Transverse colon (tissue), 4 donors: ENCODE measurements around the gene NAT16. TPM values are rescaled to one million over a fixed set of nuclear protein-coding genes. Genes with fewer than 3 reads are reported as not detected.

Experiments used
- DNase-seq: peaks from one replicate; pipeline ENCODE4 v3.0.0-alpha.2; 2019
- H3K27ac ChIP-seq, 4 donors: fragments of 200-600 bp; sonication (generic); 2 replicates each; pipeline ENCODE4 v1.5.1; 2016 to 2018; ENCODE audit warnings: inconsistent platforms in 4 of 4
- H3K27me3 ChIP-seq: fragments of 200-600 bp; sonication (generic); 2 replicates; pipeline ENCODE4 v1.5.1; 2017; ENCODE audit warnings: inconsistent platforms
- H3K36me3 ChIP-seq, 4 donors: fragments of 200-600 bp; sonication (generic); 2 replicates each; pipeline ENCODE4 v1.5.1; 2017 to 2019; ENCODE audit warnings: inconsistent platforms in 4 of 4
- H3K4me1 ChIP-seq, 4 donors: fragments of 200-600 bp; sonication (generic); 2 replicates each; pipeline ENCODE4 v1.5.1; 2017 to 2020; ENCODE audit warnings: inconsistent platforms in 4 of 4
- H3K4me3 ChIP-seq, 4 donors: fragments of 200-600 bp; sonication (generic); 1 replicate in 1 of 4; 2 replicates in 3 of 4; pipeline versions ENCODE4 v1.5.1 to v1.6.1; 2017 to 2019; ENCODE audit warnings: inconsistent platforms in 4 of 4
- H3K9me3 ChIP-seq, 2 donors: fragments of 200-600 bp; sonication (generic); 2 replicates each; pipeline ENCODE4 v1.5.1; 2017 to 2019; ENCODE audit warnings: inconsistent platforms in 2 of 2
- EP300 ChIP-seq: sonication (generic); formaldehyde crosslinking; IDR thresholded peaks from one replicate; pipeline ENCODE4 v1.6.1; 2017; ENCODE audit warnings: antibody characterized with exemption, low read depth
- POLR2A ChIP-seq: fragments of 450-650 bp; IDR thresholded peaks from one replicate; pipeline ENCODE4 v1.6.1; 2016; ENCODE audit warnings: antibody characterized with exemption, mild to moderate bottlenecking, moderate library complexity
- POLR2AphosphoS5 ChIP-seq, 3 donors: sonication (generic); formaldehyde crosslinking; IDR thresholded peaks; one replicate each; pipeline ENCODE4 v1.6.1; 2016; ENCODE audit warnings: antibody characterized with exemption in 3 of 3
- WGBS, 2 donors: methylation state at CpG; one replicate each; pipeline ENCODE4 v1.1.5; 2018; ENCODE audit warnings: low coverage in 1 of 2; 5-methylcytosine and 5-hydroxymethylcytosine counted together
- in situ Hi-C, 4 donors: fragments of 200-750 bp; cut with MboI; loops; one replicate each; pipeline versions ENCODE4 v1.15.0 to v1.15.1; 2017; ENCODE audit warnings: low sequenced_read_pairs in 3 of 4, low pct_ligation_motif_present in 1 of 4, low pct_unique_long_range_greater_than_20kb in 1 of 4
- intact Hi-C: fragments of 100-400 bp; cut with DNase I; formaldehyde crosslinking; loops from one replicate; pipeline ENCODE4 v1.15.1; 2023; ENCODE audit warnings: low total_unique reads
- total RNA-seq, 4 donors: library from RNA; depleted of rRNA; stranded (reverse); fragments of >200 nt; gene quantifications; one replicate each; pipeline ENCODE4 v1.1.0, GENCODE V29; 2016
- TF ChIP-seq, protein P1 (sequence below), 5 experiments: fragments of 200-600 bp in 3 of 5; fragments of 450-650 bp in 2 of 5; sonication (generic) in 3 of 5; IDR thresholded peaks; 1 replicate in 2 of 5; 2 replicates in 3 of 5; pipeline ENCODE4 v1.5.1; 2016 to 2017; ENCODE audit warnings: antibody characterized with exemption in 5 of 5, inconsistent platforms in 3 of 5, mild to moderate bottlenecking in 2 of 5, moderate library complexity in 1 of 5

The NAT16 gene
- total RNA-seq, 4 donors from 2014 or later: not detected

DNA sequence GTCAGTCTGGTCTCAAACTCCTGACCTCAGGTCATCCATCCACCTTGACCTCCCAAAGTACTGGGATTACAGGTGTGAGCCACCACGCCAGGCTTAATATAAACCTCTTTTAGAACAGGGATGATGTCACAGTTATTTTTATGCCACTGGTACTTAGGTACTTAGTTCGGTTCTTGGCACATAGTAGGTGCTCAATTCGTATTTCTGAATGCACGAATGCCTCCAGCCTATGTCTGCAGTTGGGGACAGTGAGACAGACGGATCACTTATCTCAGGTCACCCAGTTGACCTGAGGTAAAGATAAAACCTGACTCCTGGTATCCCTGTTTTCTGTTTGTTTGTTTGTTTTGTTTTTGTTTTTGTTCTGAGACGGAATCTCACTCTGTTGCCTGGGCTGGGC lies 6.1 kb upstream of the NAT16 start:
- TF ChIP-seq EP300: no peak
- TF ChIP-seq POLR2AphosphoS5 (IDR thresholded peaks at IDR 0.05): no peak
- TF ChIP-seq, protein P1, sequence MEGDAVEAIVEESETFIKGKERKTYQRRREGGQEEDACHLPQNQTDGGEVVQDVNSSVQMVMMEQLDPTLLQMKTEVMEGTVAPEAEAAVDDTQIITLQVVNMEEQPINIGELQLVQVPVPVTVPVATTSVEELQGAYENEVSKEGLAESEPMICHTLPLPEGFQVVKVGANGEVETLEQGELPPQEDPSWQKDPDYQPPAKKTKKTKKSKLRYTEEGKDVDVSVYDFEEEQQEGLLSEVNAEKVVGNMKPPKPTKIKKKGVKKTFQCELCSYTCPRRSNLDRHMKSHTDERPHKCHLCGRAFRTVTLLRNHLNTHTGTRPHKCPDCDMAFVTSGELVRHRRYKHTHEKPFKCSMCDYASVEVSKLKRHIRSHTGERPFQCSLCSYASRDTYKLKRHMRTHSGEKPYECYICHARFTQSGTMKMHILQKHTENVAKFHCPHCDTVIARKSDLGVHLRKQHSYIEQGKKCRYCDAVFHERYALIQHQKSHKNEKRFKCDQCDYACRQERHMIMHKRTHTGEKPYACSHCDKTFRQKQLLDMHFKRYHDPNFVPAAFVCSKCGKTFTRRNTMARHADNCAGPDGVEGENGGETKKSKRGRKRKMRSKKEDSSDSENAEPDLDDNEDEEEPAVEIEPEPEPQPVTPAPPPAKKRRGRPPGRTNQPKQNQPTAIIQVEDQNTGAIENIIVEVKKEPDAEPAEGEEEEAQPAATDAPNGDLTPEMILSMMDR (IDR thresholded peaks at IDR 0.05): no peak
- no peak for TF ChIP-seq POLR2A

DNA sequence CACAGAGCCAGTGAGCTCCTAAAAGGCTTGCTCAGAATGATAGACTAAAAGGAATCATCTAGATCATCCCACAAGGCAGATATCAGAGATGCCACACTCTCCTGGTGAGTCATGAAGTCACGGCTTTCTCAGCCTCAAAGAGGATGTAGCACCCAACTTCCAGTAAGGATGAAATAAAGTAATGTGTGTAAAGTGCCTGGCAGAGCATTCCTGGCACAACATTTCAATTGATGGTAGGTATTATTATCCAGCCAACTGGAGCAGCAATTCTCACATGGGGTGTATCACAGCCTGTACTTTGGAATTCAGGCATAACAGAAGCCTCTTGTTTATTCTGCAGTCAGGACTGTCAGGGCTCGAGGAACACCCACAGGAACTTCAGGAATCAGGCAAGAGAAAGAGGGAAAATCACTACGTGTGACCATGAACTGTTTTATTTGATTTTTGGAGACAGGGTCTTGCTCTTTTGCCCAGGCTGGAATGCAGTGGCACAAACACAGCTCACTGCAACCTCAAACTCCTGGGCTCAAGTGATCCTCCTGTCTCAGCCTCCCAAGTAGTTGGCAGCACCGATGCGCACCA lies 5.3 kb upstream of the NAT16 start:
- Histone ChIP-seq H3K4me3 (no peak overlapping the region), H3K27me3 (peaks cover 25% of the 10 kb centered on the region), H3K27ac (no peak overlapping the region), H3K4me1 (peaks cover under 1 to 6% (median 4%) of the 10 kb centered on the region in 4 donors), H3K9me3 (no peaks in the 10 kb centered on the region), H3K36me3 (no peaks in the 10 kb centered on the region)
- in situ Hi-C loops: no loop called here
- TF ChIP-seq, protein P1 (IDR thresholded peaks at IDR 0.05): no peak
- TF ChIP-seq POLR2AphosphoS5 (IDR thresholded peaks at IDR 0.05) (no peak), POLR2A (no peak), EP300 (no peak)
- intact Hi-C loops: no loop called here
- 42% methylated on average over 5 of the region's 5 CpGs; no CpG with 5 or more reads in 1 of the 2 donors for whole genome bisulfite sequencing, 2 donors
- DNase-seq: peak; percentile 15

More for the DNA sequence above, 6.1 kb upstream of the NAT16 start:
- in situ Hi-C loops (no loop called here), intact Hi-C loops (no loop called here)
- WGBS, 2 donors: 49 to 71% methylated on average over 4 to 6 of the region's 6 CpGs
- no peaks in the 10 kb centered on the region for H3K9me3 ChIP-seq
- H3K27ac ChIP-seq: no peak overlapping the region
- no peak overlapping the region for H3K4me3 ChIP-seq
- H3K36me3 ChIP-seq: no peaks in the 10 kb centered on the region
- peaks cover 0 to 6% (median 4%) of the 10 kb centered on the region in 4 donors for H3K4me1 ChIP-seq
- DNase-seq: no peak
- H3K27me3 ChIP-seq: peaks cover 17% of the 10 kb centered on the region

DNA sequence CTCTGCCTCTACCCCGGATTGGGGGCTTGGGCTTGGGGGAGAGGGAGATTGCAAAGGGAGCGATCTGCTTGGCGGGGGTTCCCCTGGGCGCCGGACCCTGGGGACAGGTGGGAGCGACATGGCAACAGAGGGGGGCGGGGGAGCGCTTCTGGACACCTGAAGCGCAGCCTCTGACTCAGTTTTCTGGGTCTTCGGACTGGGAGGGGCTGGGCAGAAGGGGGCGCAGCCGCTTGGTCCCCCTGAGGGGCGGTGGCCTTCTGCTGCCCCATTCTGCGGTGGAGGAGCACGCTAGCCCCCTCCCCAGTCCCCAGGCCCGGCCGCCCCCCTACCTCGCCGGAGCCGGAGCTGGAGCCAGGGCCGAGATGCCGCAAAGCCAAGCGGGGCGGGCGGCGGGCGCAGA lies 380 bp downstream of the NAT16 start:
- H3K36me3 ChIP-seq: no peaks in the 10 kb centered on the region
- peaks cover 5 to 17% (median 12%) of the 10 kb centered on the region in 4 donors for H3K4me1 ChIP-seq
- no peak for TF ChIP-seq POLR2A
- TF ChIP-seq, protein P1 (IDR thresholded peaks at IDR 0.05): no peak
- TF ChIP-seq EP300: no peak
- no peak for TF ChIP-seq POLR2AphosphoS5 (IDR thresholded peaks at IDR 0.05)
- H3K4me3 ChIP-seq: peak overlapping the region in 1 of 4 donors; percentile 13
- intact Hi-C loops (loop anchor here (5.0 kb wide), 1 partner anchor 272 kb away; no protein-coding TSS in a partner anchor), in situ Hi-C loops (no loop called here)
- DNase-seq: no peak
- H3K27me3 ChIP-seq: peaks cover 81% of the 10 kb centered on the region
- WGBS, 2 donors: 10% methylated on average over 14 of the region's 27 CpGs; no CpG with 5 or more reads in 1 of the 2 donors
- no peaks in the 10 kb centered on the region for H3K9me3 ChIP-seq
- no peak overlapping the region for H3K27ac ChIP-seq

DNA sequence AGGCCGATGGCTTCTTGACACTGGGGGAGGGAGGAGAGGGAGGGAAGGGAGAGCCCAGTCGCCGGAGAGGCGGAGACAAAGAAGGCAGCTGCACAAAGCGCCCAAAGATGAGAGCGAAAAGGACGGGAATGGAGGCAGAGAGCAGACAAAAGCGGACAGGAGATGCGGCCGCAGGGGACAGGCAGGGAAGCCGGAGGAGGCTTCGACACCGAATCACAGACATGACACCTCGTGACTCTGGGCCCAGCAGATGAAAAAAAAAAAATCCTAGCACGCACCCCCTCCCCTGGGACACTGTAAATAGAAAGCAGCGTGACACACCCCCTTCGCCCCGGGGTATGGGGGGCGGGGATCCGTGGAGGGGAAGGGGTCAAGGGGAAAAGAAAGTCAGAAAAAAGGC lies 976 bp downstream of the NAT16 start:
- H3K4me1 ChIP-seq: peaks cover 5 to 17% (median 13%) of the 10 kb centered on the region in 4 donors
- H3K36me3 ChIP-seq: no peaks in the 10 kb centered on the region
- in situ Hi-C loops (no loop called here), intact Hi-C loops (loop anchor here (5.0 kb wide), 1 partner anchor 272 kb away; no protein-coding TSS in a partner anchor)
- H3K27ac ChIP-seq: no peak overlapping the region
- H3K27me3 ChIP-seq: peaks cover 87% of the 10 kb centered on the region
- H3K4me3 ChIP-seq: no peak overlapping the region
- TF ChIP-seq, protein P1 (IDR thresholded peaks at IDR 0.05): no peak
- TF ChIP-seq POLR2A (no peak), EP300 (no peak), POLR2AphosphoS5 (IDR thresholded peaks at IDR 0.05) (no peak)
- H3K9me3 ChIP-seq: no peaks in the 10 kb centered on the region
- 0 to 4% methylated on average over 1 to 20 of the region's 20 CpGs for WGBS, 2 donors
- DNase-seq: no peak
